Cardiac muscle cell (in vitro differentiated cells and primary cell): ENCODE measurements around the gene NRG3. TPM values are rescaled to one million over a fixed set of nuclear protein-coding genes. Genes with fewer than 3 reads are reported as not detected.
A peak's percentile ranks its signal among the peaks of the same experiment; 100 is the strongest.

ENCODE experiments used
- DNase-seq, 2 donors: peaks; one replicate each; pipeline versions ENCODE4 v3.0.0 to v3.0.0-alpha.2; 2010 to 2017; ENCODE audit warnings: low read depth in 1 of 2, low spot score in 1 of 2
- H3K27ac ChIP-seq: fragments of 200-600 bp; sonication (generic); 2 replicates; pipeline ENCODE4 v1.5.1; 2016
- H3K27me3 ChIP-seq: fragments of 200-600 bp; sonication (generic); 2 replicates; pipeline ENCODE4 v1.6.0; 2016; ENCODE audit warnings: control low read depth
- H3K36me3 ChIP-seq: fragments of 200-600 bp; sonication (generic); 2 replicates; pipeline ENCODE4 v1.5.1; 2016; ENCODE audit warnings: control low read depth
- H3K4me1 ChIP-seq: fragments of 200-600 bp; sonication (generic); 2 replicates; pipeline ENCODE4 v1.8.1; 2017; ENCODE audit warnings: low read depth, mild to moderate bottlenecking, mixed run types
- H3K4me3 ChIP-seq: fragments of 200-600 bp; sonication (generic); 2 replicates; pipeline ENCODE4 v1.5.1; 2016; ENCODE audit warnings: mild to moderate bottlenecking
- H3K9me3 ChIP-seq: fragments of 200-600 bp; sonication (generic); 2 replicates; pipeline ENCODE4 v1.5.1; 2017; ENCODE audit warnings: low read depth, mild to moderate bottlenecking, control low read depth
- CTCF ChIP-seq: IDR thresholded peaks from 2 replicates; pipeline ENCODE4 v1.5.1; 2012; ENCODE audit warnings: low read depth, mild to moderate bottlenecking, low read length
- polyA plus RNA-seq: library from polyadenylated mRNA; unstranded; fragments of >200 nt; fragmentation: Nextera tagmentation; extraction: Ambion mirVana; gene quantifications from 2 replicates; pipeline ENCODE4 v1.2.1, GENCODE V29; 2016
- total RNA-seq: library from RNA; depleted of rRNA; stranded (reverse); fragments of >200 nt; gene quantifications from 2 replicates; pipeline ENCODE4 v1.2.3, GENCODE V29; 2016

NRG3 gene
- total and polyA plus RNA-seq, 2 experiments from 2014 or later: 0.48 to 0.55 TPM

- Histone ChIP-seq H3K27me3 (peaks cover 67% of the 10 kb centered on the region), H3K27ac (no peak overlapping the region), H3K36me3 (no peaks in the 10 kb centered on the region), H3K4me1 (no peaks in the 10 kb centered on the region), H3K9me3 (no peaks in the 10 kb centered on the region), H3K4me3 (peak overlapping the region; percentile 42)
- peak; percentile 69 to 95 for DNase-seq
- no peak for TF ChIP-seq CTCF
Measured at GRCh38 chr10:81873932-81874816, 820 bp upstream of the NRG3 start.

- no peaks in the 10 kb centered on the region for H3K36me3 ChIP-seq
- no peaks in the 10 kb centered on the region for H3K9me3 ChIP-seq
- no peaks in the 10 kb centered on the region for H3K4me1 ChIP-seq
- H3K4me3 ChIP-seq: peak overlapping the region; percentile 42
- no peak overlapping the region for H3K27ac ChIP-seq
- no peak for TF ChIP-seq CTCF
- H3K27me3 ChIP-seq: peaks cover 67% of the 10 kb centered on the region
- no peak for DNase-seq
Measured at GRCh38 chr10:81875467-81876252, 666 bp downstream of the NRG3 start.

- no peaks in the 10 kb centered on the region for H3K36me3 ChIP-seq
- H3K4me1 ChIP-seq: no peaks in the 10 kb centered on the region
- no peak overlapping the region for H3K27ac ChIP-seq
- DNase-seq: peak; percentile 8 to 57
- H3K4me3 ChIP-seq: peak overlapping the region; percentile 42
- H3K9me3 ChIP-seq: no peaks in the 10 kb centered on the region
- no peak for TF ChIP-seq CTCF
- H3K27me3 ChIP-seq: peaks cover 62% of the 10 kb centered on the region
Measured at GRCh38 chr10:81876253-81877077, 1.5 kb downstream of the NRG3 start.

- peaks cover 50% of the 10 kb centered on the region for H3K27me3 ChIP-seq
- no peaks in the 10 kb centered on the region for H3K9me3 ChIP-seq
- H3K4me3 ChIP-seq: no peak overlapping the region
- DNase-seq: no peak
- H3K27ac ChIP-seq: no peak overlapping the region
- no peak for TF ChIP-seq CTCF
- no peaks in the 10 kb centered on the region for H3K36me3 ChIP-seq
- H3K4me1 ChIP-seq: no peaks in the 10 kb centered on the region
Measured at GRCh38 chr10:81877596-81877995, 2.6 kb downstream of the NRG3 start.

GRCh38 chr10:81882011-81882410 lies 7.0 kb downstream of the NRG3 start:
- H3K36me3 ChIP-seq: no peaks in the 10 kb centered on the region
- no peaks in the 10 kb centered on the region for H3K4me1 ChIP-seq
- no peak for DNase-seq
- H3K27me3 ChIP-seq: peaks cover 15% of the 10 kb centered on the region
- no peaks in the 10 kb centered on the region for H3K9me3 ChIP-seq
- H3K4me3 ChIP-seq: no peak overlapping the region
- no peak overlapping the region for H3K27ac ChIP-seq
- TF ChIP-seq CTCF: no peak
